ENCODE measurements around the gene TTC33. TPM values are rescaled to one million over a fixed set of nuclear protein-coding genes. Genes with fewer than 3 reads are reported as not detected.
"Not testable (repeated sequence)": the region's sequence is repeated elsewhere in the genome, so short reads cannot be mapped to it uniquely, and the experiment has no call there.

Gene TTC33
- total RNA-seq, 3 donors from 2014 or later, result 17.6 to 28.1 (median 18.4) TPM

DNA sequence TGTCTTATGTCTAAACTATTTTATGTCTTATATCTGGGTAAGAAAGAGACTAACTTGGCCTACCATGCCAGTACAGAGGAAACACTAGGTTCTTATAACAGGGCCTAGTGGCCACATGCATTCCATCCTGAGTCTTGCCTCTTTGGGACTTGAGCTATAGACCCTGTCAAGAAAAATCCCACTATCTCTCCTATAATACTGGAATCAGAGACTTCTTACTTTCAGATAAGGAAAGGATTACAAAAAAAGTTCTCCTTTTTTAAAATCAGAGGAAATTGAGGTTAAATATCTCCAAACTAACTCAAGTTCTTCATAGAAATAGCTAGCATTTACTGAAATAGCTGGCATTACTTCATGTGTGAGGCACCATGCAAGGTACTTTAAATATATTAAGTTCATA lies 41.8 kb downstream of the TTC33 start:
- Histone ChIP-seq H3K27ac (no peak overlapping the region), H3K4me3 (no peak overlapping the region), H3K27me3 (no peaks in the 10 kb centered on the region), H3K9me3 (peaks cover 0 to 6% of the 10 kb centered on the region in 2 donors), H3K4me1 (no peaks in the 10 kb centered on the region), H3K36me3 (no peaks in the 10 kb centered on the region)
- TF ChIP-seq POLR2A (IDR thresholded peaks at IDR 0.05), result no peak
- TF ChIP-seq POLR2AphosphoS5 (IDR thresholded peaks at IDR 0.05), result no peak
- TF ChIP-seq, protein P1, sequence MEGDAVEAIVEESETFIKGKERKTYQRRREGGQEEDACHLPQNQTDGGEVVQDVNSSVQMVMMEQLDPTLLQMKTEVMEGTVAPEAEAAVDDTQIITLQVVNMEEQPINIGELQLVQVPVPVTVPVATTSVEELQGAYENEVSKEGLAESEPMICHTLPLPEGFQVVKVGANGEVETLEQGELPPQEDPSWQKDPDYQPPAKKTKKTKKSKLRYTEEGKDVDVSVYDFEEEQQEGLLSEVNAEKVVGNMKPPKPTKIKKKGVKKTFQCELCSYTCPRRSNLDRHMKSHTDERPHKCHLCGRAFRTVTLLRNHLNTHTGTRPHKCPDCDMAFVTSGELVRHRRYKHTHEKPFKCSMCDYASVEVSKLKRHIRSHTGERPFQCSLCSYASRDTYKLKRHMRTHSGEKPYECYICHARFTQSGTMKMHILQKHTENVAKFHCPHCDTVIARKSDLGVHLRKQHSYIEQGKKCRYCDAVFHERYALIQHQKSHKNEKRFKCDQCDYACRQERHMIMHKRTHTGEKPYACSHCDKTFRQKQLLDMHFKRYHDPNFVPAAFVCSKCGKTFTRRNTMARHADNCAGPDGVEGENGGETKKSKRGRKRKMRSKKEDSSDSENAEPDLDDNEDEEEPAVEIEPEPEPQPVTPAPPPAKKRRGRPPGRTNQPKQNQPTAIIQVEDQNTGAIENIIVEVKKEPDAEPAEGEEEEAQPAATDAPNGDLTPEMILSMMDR (IDR thresholded peaks at IDR 0.05), result no peak
- DNase-seq (ENCODE audit: low spot score in 2 of 2), result no peak
- intact Hi-C loops (cut with DNase I; ENCODE audit: low total_unique reads), result no loop called here

GRCh38 chr5:40710575-40710974 lies 45.2 kb downstream of the TTC33 start:
- peaks cover 0 to 16% of the 10 kb centered on the region in 2 donors for H3K9me3 ChIP-seq
- DNase-seq (ENCODE audit: low spot score in 2 of 2); intact Hi-C loops (cut with DNase I; ENCODE audit: low total_unique reads); H3K4me3 ChIP-seq; H3K27me3 ChIP-seq; H3K27ac ChIP-seq; H3K36me3 ChIP-seq; H3K4me1 ChIP-seq: not testable (repeated sequence)

GRCh38 chr5:40705484-40705883 lies 50.3 kb downstream of the TTC33 start:
- intact Hi-C loops (cut with DNase I; ENCODE audit: low total_unique reads); DNase-seq (ENCODE audit: low spot score in 2 of 2); H3K36me3 ChIP-seq; H3K4me1 ChIP-seq; H3K27ac ChIP-seq; H3K27me3 ChIP-seq; H3K4me3 ChIP-seq: not testable (repeated sequence)
- peaks cover 13 to 25% of the 10 kb centered on the region in 2 donors for H3K9me3 ChIP-seq

DNA sequence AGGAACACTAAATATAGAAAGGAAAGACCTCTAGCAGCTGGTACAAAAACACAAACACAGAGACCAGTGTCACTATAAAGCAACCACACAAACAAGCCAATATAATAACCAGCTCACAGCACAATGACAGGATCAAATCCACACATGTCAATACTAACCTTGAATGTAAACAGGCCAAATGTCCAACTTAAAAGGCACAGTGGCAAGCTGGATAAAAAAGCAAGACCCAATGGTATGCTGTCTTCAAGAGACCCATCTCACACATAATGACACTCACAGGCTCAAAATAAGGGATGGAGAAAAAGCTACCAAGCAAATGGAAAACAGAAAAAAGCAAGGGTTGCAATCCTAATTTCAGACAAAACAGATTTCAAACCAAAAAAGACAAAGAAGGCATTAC lies 53.7 kb downstream of the TTC33 start:
- H3K4me3 ChIP-seq; intact Hi-C loops (cut with DNase I; ENCODE audit: low total_unique reads); H3K27ac ChIP-seq; DNase-seq (ENCODE audit: low spot score in 2 of 2); H3K27me3 ChIP-seq; H3K4me1 ChIP-seq; H3K36me3 ChIP-seq: not testable (repeated sequence)
- H3K9me3 ChIP-seq, result peaks cover 13 to 25% of the 10 kb centered on the region in 2 donors

- TF ChIP-seq, protein P1 (IDR thresholded peaks at IDR 0.05), result no peak
- TF ChIP-seq POLR2A (IDR thresholded peaks at IDR 0.05), result no peak
- no peak for TF ChIP-seq POLR2AphosphoS5 (IDR thresholded peaks at IDR 0.05)
- H3K27ac ChIP-seq, result no peak overlapping the region
- no peaks in the 10 kb centered on the region for H3K4me1 ChIP-seq
- no peak overlapping the region for H3K4me3 ChIP-seq
- DNase-seq (ENCODE audit: low spot score in 2 of 2), result no peak
- no peaks in the 10 kb centered on the region for H3K27me3 ChIP-seq
- no peaks in the 10 kb centered on the region for H3K36me3 ChIP-seq
- H3K9me3 ChIP-seq, result peaks cover 12 to 13% of the 10 kb centered on the region in 2 donors
- intact Hi-C loops (cut with DNase I; ENCODE audit: low total_unique reads), result no loop called here
These were observed 55.5 kb downstream of the TTC33 start for GRCh38 chr5:40700116-40700782.

DNA sequence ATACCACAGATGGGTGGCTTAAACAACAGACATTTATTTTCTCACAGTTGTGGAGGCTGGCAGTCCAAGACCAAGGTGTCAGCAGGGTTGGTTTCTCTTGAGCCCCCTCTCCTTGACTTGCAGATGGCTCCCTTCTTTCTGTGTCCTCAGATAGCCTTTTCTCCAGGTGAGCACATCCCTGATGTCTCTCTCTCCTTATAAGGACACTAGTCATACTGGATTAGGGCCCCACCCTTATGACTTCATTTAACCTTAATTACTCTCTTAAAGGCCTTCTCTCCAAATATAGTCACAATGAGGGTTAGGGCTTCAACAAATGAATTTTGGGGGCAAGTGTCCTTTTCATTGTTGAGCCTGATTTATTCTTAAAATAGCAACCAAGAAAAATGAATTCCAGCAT lies 61.3 kb downstream of the TTC33 start:
- H3K36me3 ChIP-seq, result no peaks in the 10 kb centered on the region

More for the DNA sequence above, 61.3 kb downstream of the TTC33 start:
- no peak for DNase-seq (ENCODE audit: low spot score in 2 of 2)
- Histone ChIP-seq H3K4me3 (no peak overlapping the region), H3K27me3 (no peaks in the 10 kb centered on the region), H3K27ac (no peak overlapping the region), H3K9me3 (no peaks in the 10 kb centered on the region), H3K4me1 (no peaks in the 10 kb centered on the region)
- TF ChIP-seq POLR2AphosphoS5 (IDR thresholded peaks at IDR 0.05) (no peak), POLR2A (IDR thresholded peaks at IDR 0.05) (no peak)
- TF ChIP-seq, protein P1 (IDR thresholded peaks at IDR 0.05), result no peak
- intact Hi-C loops (cut with DNase I; ENCODE audit: low total_unique reads), result no loop called here
